AG08395 (cell line): Measurements from ENCODE around the gene DAB1.
A peak's percentile ranks its signal among the peaks of the same experiment; 100 is the strongest.

Experiments used
- DNase-seq: peaks from one replicate; pipeline ENCODE4 v3.0.0; 2012; ENCODE audit warnings: mixed read lengths, low spot score

DAB1 gene

GRCh38 chr1:57163325-57163724, 260.5 kb downstream of the DAB1 start:
- no peak for DNase-seq

- DNase-seq: no peak
Measured at GRCh38 chr1:57162607-57163261, 261.1 kb downstream of the DAB1 start.

- no peak for DNase-seq
Measured at GRCh38 chr1:57160594-57160993, 263.3 kb downstream of the DAB1 start.

- peak; percentile 20 for DNase-seq
Measured at GRCh38 chr1:57158604-57158998, 265.3 kb downstream of the DAB1 start.

GRCh38 chr1:57157818-57158603, 265.8 kb downstream of the DAB1 start:
- DNase-seq: no peak

GRCh38 chr1:57156907-57157306, 267.0 kb downstream of the DAB1 start:
- no peak for DNase-seq

- no peak for DNase-seq
Measured at GRCh38 chr1:57146100-57146499, 277.8 kb downstream of the DAB1 start.

GRCh38 chr1:57142999-57143398, 280.9 kb downstream of the DAB1 start:
- DNase-seq: peak; percentile 8

- no peak for DNase-seq
Measured at GRCh38 chr1:57142169-57142568, 281.7 kb downstream of the DAB1 start.

- DNase-seq: no peak
Measured at GRCh38 chr1:57138432-57139078, 285.3 kb downstream of the DAB1 start.

- no peak for DNase-seq
Measured at GRCh38 chr1:57137980-57138379, 285.9 kb downstream of the DAB1 start.

- no peak for DNase-seq
Measured at GRCh38 chr1:57134803-57135202, 289.1 kb downstream of the DAB1 start.

GRCh38 chr1:57133686-57134085, 290.2 kb downstream of the DAB1 start:
- peak; percentile 15 for DNase-seq

GRCh38 chr1:57132993-57133622, 290.8 kb downstream of the DAB1 start:
- DNase-seq: no peak

GRCh38 chr1:57131701-57132394, 292.0 kb downstream of the DAB1 start:
- DNase-seq: peak; percentile 66

GRCh38 chr1:57131257-57131656, 292.6 kb downstream of the DAB1 start:
- no peak for DNase-seq

GRCh38 chr1:57129865-57130264, 294.0 kb downstream of the DAB1 start:
- no peak for DNase-seq

- DNase-seq: no peak
Measured at GRCh38 chr1:57127976-57128375, 295.9 kb downstream of the DAB1 start.

- peak; percentile 55 for DNase-seq
Measured at GRCh38 chr1:57124768-57125446, 299.0 kb downstream of the DAB1 start.

- no peak for DNase-seq
Measured at GRCh38 chr1:57124170-57124569, 299.7 kb downstream of the DAB1 start.

- no peak for DNase-seq
Measured at GRCh38 chr1:57122031-57122430, 301.8 kb downstream of the DAB1 start.
